ENCODE results near the gene DNAH10.

Gene DNAH10

GRCh38 chr12:123936956-123937706 is 175.0 kb downstream of the DNAH10 start:
- Histone ChIP-seq H3K4me2 (peak overlapping the region; percentile 73 to 98 (median 93)), H3K27ac (peak overlapping the region in 6 of 11 experiments; percentile 33 to 69 (median 46); a peak in 8 of 22 replicates)
- no peak for TF ChIP-seq Cebpa-rat (IDR thresholded peaks at IDR 0.05)

GRCh38 chr12:123937707-123938591 is 175.8 kb downstream of the DNAH10 start:
- Histone ChIP-seq H3K27me3 (no peaks in the 10 kb centered on the region), H3K4me2 (peak overlapping the region; percentile 73 to 98 (median 93)), H3K9me3 (replicated peaks in 1 of 11) (peaks cover 8 to 21% (median 15%) of the 10 kb centered on the region in 11 experiments; a peak in 21 of 22 replicates), H3K27ac (peak overlapping the region in 9 of 11 experiments; percentile 33 to 69 (median 46); a peak in 17 of 22 replicates), H4K20me1 (peaks cover 0 to 41% (median 10%) of the 10 kb centered on the region in 11 experiments; a peak in 15 of 22 replicates), H3K4me3 (peak overlapping the region in 9 of 10 experiments; percentile 12 to 65 (median 38); a peak in 12 of 20 replicates), H3K9ac (peak overlapping the region; percentile 35 to 68 (median 57); a peak in 19 of 22 replicates), H3K36me3 (peaks cover 17 to 55% (median 42%) of the 10 kb centered on the region in 11 experiments), H3K4me1 (peaks cover 44 to 62% (median 51%) of the 10 kb centered on the region in 10 experiments)
- TF ChIP-seq Cebpa-rat (IDR thresholded peaks at IDR 0.05): no peak

More at GRCh38 chr12:123936956-123937706, 175.0 kb downstream of the DNAH10 start:
- H3K9ac ChIP-seq: peak overlapping the region in 10 of 11 experiments; percentile 15 to 68 (median 58); a peak in 14 of 22 replicates
- H3K4me1 ChIP-seq: peaks cover 44 to 61% (median 54%) of the 10 kb centered on the region in 10 experiments
- H4K20me1 ChIP-seq: peaks cover 0 to 41% (median 10%) of the 10 kb centered on the region in 11 experiments; a peak in 15 of 22 replicates
- H3K9me3 ChIP-seq (replicated peaks in 1 of 11): peaks cover 7 to 13% (median 9%) of the 10 kb centered on the region in 11 experiments; a peak in 21 of 22 replicates
- peaks cover 11 to 46% (median 34%) of the 10 kb centered on the region in 11 experiments for H3K36me3 ChIP-seq
- H3K4me3 ChIP-seq: peak overlapping the region in 4 of 10 experiments; percentile 12 to 65 (median 32); a peak in 4 of 20 replicates
- no peaks in the 10 kb centered on the region for H3K27me3 ChIP-seq

GRCh38 chr12:123938679-123939480 is 176.8 kb downstream of the DNAH10 start:
- H3K4me1 ChIP-seq: peaks cover 44 to 62% (median 50%) of the 10 kb centered on the region in 10 experiments
- peak overlapping the region in 9 of 11 experiments; percentile 3 to 68 (median 60); a peak in 16 of 22 replicates for H3K9ac ChIP-seq
- peaks cover 8 to 30% (median 15%) of the 10 kb centered on the region in 11 experiments; a peak in 21 of 22 replicates for H3K9me3 ChIP-seq (replicated peaks in 1 of 11)
- 0 out of 20 replicates have a peak overlapping the region, but pooled peaks of 2 of the 10 experiments have one; percentile 47 to 52 for H3K4me3 ChIP-seq
- H3K27ac ChIP-seq: peak overlapping the region in 9 of 11 experiments; percentile 27 to 69 (median 46); a peak in 15 of 22 replicates
- no peak for TF ChIP-seq Cebpa-rat (IDR thresholded peaks at IDR 0.05)
- peaks cover 17 to 64% (median 48%) of the 10 kb centered on the region in 11 experiments for H3K36me3 ChIP-seq
- peaks cover 0 to 36% (median 8%) of the 10 kb centered on the region in 11 experiments; a peak in 14 of 22 replicates for H4K20me1 ChIP-seq
- H3K27me3 ChIP-seq: no peaks in the 10 kb centered on the region
- H3K4me2 ChIP-seq: peak overlapping the region; percentile 73 to 98 (median 93)

GRCh38 chr12:123939716-123940626 is 177.9 kb downstream of the DNAH10 start:
- TF ChIP-seq Cebpa-rat (IDR thresholded peaks at IDR 0.05): no peak
- H4K20me1 ChIP-seq: peaks cover 0 to 27% (median 2%) of the 10 kb centered on the region in 11 experiments; a peak in 7 of 22 replicates

GRCh38 chr12:123940627-123940966 is 178.5 kb downstream of the DNAH10 start:
- peaks cover 17 to 81% (median 52%) of the 10 kb centered on the region in 11 experiments for H3K36me3 ChIP-seq
- H4K20me1 ChIP-seq: peaks cover 0 to 29% (median 0%) of the 10 kb centered on the region in 11 experiments; a peak in 6 of 22 replicates
- H3K9me3 ChIP-seq (replicated peaks in 1 of 11): peaks cover 8 to 36% (median 15%) of the 10 kb centered on the region in 11 experiments; a peak in 21 of 22 replicates
- H3K27ac ChIP-seq: no peak overlapping the region
- no peak overlapping the region for H3K9ac ChIP-seq
- H3K27me3 ChIP-seq: no peaks in the 10 kb centered on the region
- H3K4me2 ChIP-seq: 0 out of 22 replicates have a peak overlapping the region, but pooled peaks of 2 of the 11 experiments have one; percentile 10 to 16
- no peak for TF ChIP-seq Cebpa-rat (IDR thresholded peaks at IDR 0.05)
- no peak overlapping the region for H3K4me3 ChIP-seq
- peaks cover 33 to 50% (median 42%) of the 10 kb centered on the region in 10 experiments for H3K4me1 ChIP-seq

More at GRCh38 chr12:123939716-123940626, 177.9 kb downstream of the DNAH10 start:
- peaks cover 34 to 53% (median 46%) of the 10 kb centered on the region in 10 experiments for H3K4me1 ChIP-seq
- H3K4me3 ChIP-seq: no peak overlapping the region
- H3K27ac ChIP-seq: no peak overlapping the region
- 0 out of 22 replicates have a peak overlapping the region, but pooled peaks of 2 of the 11 experiments have one; percentile 10 to 16 for H3K4me2 ChIP-seq
- no peaks in the 10 kb centered on the region for H3K27me3 ChIP-seq
- H3K9ac ChIP-seq: no peak overlapping the region
- peaks cover 17 to 75% (median 48%) of the 10 kb centered on the region in 11 experiments for H3K36me3 ChIP-seq
- peaks cover 8 to 36% (median 15%) of the 10 kb centered on the region in 11 experiments; a peak in 21 of 22 replicates for H3K9me3 ChIP-seq (replicated peaks in 1 of 11)

GRCh38 chr12:123941000-123941399 is 178.9 kb downstream of the DNAH10 start:
- H4K20me1 ChIP-seq: peaks cover 0 to 30% (median 0%) of the 10 kb centered on the region in 11 experiments; a peak in 6 of 22 replicates
- no peak overlapping the region for H3K4me3 ChIP-seq
- H3K9ac ChIP-seq: no peak overlapping the region
- H3K27me3 ChIP-seq: no peaks in the 10 kb centered on the region
- no peak for TF ChIP-seq Cebpa-rat (IDR thresholded peaks at IDR 0.05)
- H3K4me1 ChIP-seq: peaks cover 33 to 50% (median 42%) of the 10 kb centered on the region in 10 experiments
- H3K36me3 ChIP-seq: peaks cover 17 to 81% (median 49%) of the 10 kb centered on the region in 11 experiments
- H3K4me2 ChIP-seq: peak overlapping the region in 5 of 11 experiments; percentile 7 to 50 (median 35); a peak in 7 of 22 replicates
- peaks cover 8 to 36% (median 15%) of the 10 kb centered on the region in 11 experiments; a peak in 21 of 22 replicates for H3K9me3 ChIP-seq (replicated peaks in 1 of 11)
- peak overlapping the region in 3 of 11 experiments; percentile 15 to 63 (median 48); a peak in 5 of 22 replicates for H3K27ac ChIP-seq

Data from BLaER1 treated with 17β-estradiol and CSF1 and Interleukin-3, amounts not matched to agents 10 nM and 100 nM (cell line).